RWPE2 (cell line): ENCODE results near the gene IRX6.

Experiments
- ATAC-seq: fragments of 200-7000 bp; cut with Tn5 transposase; 3 replicates; pipeline ENCODE4 v1.9.1; 2021; ENCODE audit warnings: low read depth
- DNase-seq: peaks from one replicate; pipeline ENCODE4 v3.0.0-alpha.2; 2020; ENCODE audit warnings: low spot score
- H3K27ac ChIP-seq: fragments of 450-650 bp; 2 replicates; pipeline ENCODE4 v1.5.1; 2017; ENCODE audit warnings: mild to moderate bottlenecking; ENCODE audit not compliant: poor library complexity, severe bottlenecking
- H3K27me3 ChIP-seq: fragments of 250-450 bp; sonication (Bioruptor Pico); 2 replicates; pipeline ENCODE4 v1.5.1; 2021; ENCODE audit warnings: mild to moderate bottlenecking, moderate library complexity; ENCODE audit not compliant: insufficient read depth, poor library complexity, severe bottlenecking
- H3K36me3 ChIP-seq: fragments of 250-450 bp; sonication (Bioruptor Pico); 2 replicates; pipeline ENCODE4 v1.5.1; 2020; ENCODE audit warnings: low read depth, mild to moderate bottlenecking, moderate library complexity
- H3K4me1 ChIP-seq: fragments of 250-450 bp; sonication (Bioruptor Pico); 2 replicates; pipeline ENCODE4 v1.5.1; 2021; ENCODE audit warnings: mild to moderate bottlenecking, moderate library complexity; ENCODE audit not compliant: insufficient read depth, poor library complexity, severe bottlenecking
- H3K4me3 ChIP-seq: fragments of 250-450 bp; sonication (Bioruptor Pico); 2 replicates; pipeline ENCODE4 v1.5.1; 2021; ENCODE audit warnings: mild to moderate bottlenecking, moderate library complexity; ENCODE audit not compliant: severe bottlenecking
- H3K9me3 ChIP-seq: fragments of 250-450 bp; sonication (Bioruptor Pico); 2 replicates; pipeline ENCODE4 v1.5.1; 2021; ENCODE audit warnings: mild to moderate bottlenecking, moderate library complexity; ENCODE audit not compliant: severe bottlenecking
- TF ChIP-seq, protein P1 (sequence below): fragments of 450-650 bp; IDR thresholded peaks from one replicate; pipeline ENCODE4 v1.5.1; 2017; ENCODE audit warnings: mild to moderate bottlenecking, moderate library complexity; ENCODE audit not compliant: poor library complexity, severe bottlenecking

The IRX6 gene

DNA sequence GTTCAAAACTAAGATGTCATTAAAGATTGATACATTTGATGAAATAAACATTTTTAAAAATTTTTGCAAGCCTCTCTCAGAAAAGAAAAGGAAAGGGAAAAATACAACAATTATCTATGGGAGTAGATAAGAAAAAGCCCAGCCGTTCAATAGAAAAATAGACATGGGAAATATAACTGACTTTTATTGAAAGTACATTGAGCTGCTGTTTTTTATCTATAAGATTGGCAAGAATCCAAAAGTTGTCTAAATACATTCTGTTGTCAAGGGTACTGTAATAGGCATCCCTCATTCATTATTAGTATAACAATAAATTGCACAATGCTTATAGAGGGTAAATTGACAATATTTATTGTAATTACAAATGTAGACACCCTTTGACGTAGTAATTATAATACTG lies 38.4 kb upstream of the IRX6 start:
- no peak for DNase-seq
- ATAC-seq: no peak
- H3K36me3 ChIP-seq: no peaks in the 10 kb centered on the region
- H3K27ac ChIP-seq: no peak overlapping the region
- H3K4me3 ChIP-seq: no peak overlapping the region
- no peaks in the 10 kb centered on the region for H3K4me1 ChIP-seq
- H3K27me3 ChIP-seq: no peaks in the 10 kb centered on the region
- TF ChIP-seq, protein P1, sequence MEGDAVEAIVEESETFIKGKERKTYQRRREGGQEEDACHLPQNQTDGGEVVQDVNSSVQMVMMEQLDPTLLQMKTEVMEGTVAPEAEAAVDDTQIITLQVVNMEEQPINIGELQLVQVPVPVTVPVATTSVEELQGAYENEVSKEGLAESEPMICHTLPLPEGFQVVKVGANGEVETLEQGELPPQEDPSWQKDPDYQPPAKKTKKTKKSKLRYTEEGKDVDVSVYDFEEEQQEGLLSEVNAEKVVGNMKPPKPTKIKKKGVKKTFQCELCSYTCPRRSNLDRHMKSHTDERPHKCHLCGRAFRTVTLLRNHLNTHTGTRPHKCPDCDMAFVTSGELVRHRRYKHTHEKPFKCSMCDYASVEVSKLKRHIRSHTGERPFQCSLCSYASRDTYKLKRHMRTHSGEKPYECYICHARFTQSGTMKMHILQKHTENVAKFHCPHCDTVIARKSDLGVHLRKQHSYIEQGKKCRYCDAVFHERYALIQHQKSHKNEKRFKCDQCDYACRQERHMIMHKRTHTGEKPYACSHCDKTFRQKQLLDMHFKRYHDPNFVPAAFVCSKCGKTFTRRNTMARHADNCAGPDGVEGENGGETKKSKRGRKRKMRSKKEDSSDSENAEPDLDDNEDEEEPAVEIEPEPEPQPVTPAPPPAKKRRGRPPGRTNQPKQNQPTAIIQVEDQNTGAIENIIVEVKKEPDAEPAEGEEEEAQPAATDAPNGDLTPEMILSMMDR: no peak
- H3K9me3 ChIP-seq: peaks cover 7% of the 10 kb centered on the region

DNA sequence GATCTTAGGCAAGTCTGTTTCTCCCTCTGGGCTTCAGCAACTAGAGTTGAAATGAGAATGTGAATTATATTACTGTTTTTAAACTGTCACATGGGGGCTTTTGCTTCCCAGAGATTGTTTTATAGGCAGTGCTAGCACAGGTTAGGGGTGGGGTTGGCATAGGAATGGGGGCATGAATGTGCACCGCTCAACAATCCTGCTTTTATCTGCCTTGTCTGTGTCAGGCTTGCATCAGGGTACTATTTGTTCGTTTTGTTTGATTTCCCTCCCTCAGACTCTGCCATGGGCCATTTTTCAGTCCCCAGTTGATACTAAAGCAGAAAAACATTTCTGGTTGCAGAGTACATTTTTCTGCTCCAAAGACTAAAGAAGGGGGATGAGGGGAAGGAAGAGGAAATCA lies 34.6 kb upstream of the IRX6 start:
- no peak for DNase-seq
- TF ChIP-seq, protein P1: no peak

DNA sequence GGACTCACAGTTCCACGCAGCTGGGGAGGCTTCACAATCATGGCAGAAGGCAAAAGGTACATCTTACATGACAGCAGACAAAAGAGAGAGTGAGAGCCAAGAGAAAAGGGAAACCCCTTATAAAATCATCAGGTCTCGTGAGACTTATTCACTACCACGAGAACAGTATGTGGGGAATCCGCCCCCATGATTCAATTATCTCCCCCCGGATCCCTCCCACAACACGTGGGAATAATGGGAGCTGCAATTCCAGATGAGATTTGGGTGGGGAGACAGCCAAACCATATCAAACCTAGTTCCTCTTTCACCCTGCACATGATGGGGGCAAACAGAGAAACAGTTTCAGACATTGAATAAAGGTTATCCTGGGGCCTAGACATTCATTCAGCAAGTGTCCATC lies 32.2 kb upstream of the IRX6 start:
- no peak for DNase-seq
- TF ChIP-seq, protein P1: no peak
- no peak overlapping the region for H3K27ac ChIP-seq
- H3K27me3 ChIP-seq: no peaks in the 10 kb centered on the region
- peaks cover 7% of the 10 kb centered on the region for H3K9me3 ChIP-seq
- peaks cover 3% of the 10 kb centered on the region for H3K4me1 ChIP-seq
- H3K4me3 ChIP-seq: no peak overlapping the region
- ATAC-seq: no peak
- no peaks in the 10 kb centered on the region for H3K36me3 ChIP-seq

More for the DNA sequence above, 34.6 kb upstream of the IRX6 start:
- peaks cover 7% of the 10 kb centered on the region for H3K9me3 ChIP-seq
- no peak for ATAC-seq
- no peaks in the 10 kb centered on the region for H3K27me3 ChIP-seq
- no peak overlapping the region for H3K4me3 ChIP-seq
- H3K36me3 ChIP-seq: no peaks in the 10 kb centered on the region
- H3K4me1 ChIP-seq: no peaks in the 10 kb centered on the region
- H3K27ac ChIP-seq: no peak overlapping the region

DNA sequence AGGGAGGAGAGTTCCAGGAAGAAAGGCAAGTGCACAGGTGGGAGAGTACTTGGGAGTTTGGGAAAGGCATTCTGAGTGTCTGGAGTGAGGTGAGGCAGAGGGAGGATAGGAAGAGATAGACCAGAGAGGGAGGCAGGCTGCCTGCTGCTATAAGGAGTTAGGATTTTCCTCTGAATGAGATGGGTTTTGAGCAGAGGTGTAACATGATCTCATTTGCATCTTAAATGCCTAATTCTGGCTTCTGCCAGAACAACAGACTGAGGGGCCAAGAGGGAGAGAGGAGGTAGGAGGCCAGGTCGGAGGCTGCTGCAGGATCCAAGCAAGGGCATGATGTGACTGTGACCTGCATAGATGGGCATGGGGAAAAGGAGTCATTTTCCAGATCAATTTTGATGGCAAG lies 31.5 kb upstream of the IRX6 start:
- H3K9me3 ChIP-seq: peaks cover 7% of the 10 kb centered on the region
- TF ChIP-seq, protein P1: no peak
- no peaks in the 10 kb centered on the region for H3K27me3 ChIP-seq
- H3K4me1 ChIP-seq: peaks cover 8% of the 10 kb centered on the region
- no peaks in the 10 kb centered on the region for H3K36me3 ChIP-seq
- H3K4me3 ChIP-seq: no peak overlapping the region
- ATAC-seq (no peak), DNase-seq (no peak)
- H3K27ac ChIP-seq: no peak overlapping the region

DNA sequence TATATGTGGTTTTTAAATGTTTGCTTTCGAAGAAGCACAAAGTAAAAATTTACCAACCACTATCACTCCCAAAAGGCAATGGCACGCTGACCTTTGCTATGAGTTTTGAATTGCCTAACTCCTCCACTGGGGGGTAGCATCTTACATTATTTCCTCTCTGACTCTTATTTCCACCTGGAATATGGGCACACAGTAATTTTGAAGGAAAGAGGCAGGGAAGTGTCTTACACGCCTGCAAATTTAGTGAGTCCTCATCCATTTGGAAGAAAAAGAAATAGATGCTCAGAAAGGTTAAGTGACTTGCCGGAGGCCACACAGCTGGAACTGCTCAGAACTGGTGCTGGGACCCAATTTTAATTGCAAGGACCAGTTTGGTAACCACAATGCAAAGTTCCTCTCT lies 29.9 kb upstream of the IRX6 start:
- DNase-seq (no peak), ATAC-seq (no peak)
- Histone ChIP-seq H3K4me3 (no peak overlapping the region), H3K36me3 (no peaks in the 10 kb centered on the region), H3K9me3 (no peaks in the 10 kb centered on the region), H3K27me3 (no peaks in the 10 kb centered on the region), H3K4me1 (peaks cover 16% of the 10 kb centered on the region), H3K27ac (no peak overlapping the region)
- TF ChIP-seq, protein P1: peak; percentile 33
